Effector memory CD4-positive, alpha-beta T cell (primary cell): Measurements from ENCODE around the gene RNF149.
A peak's percentile ranks its signal among the peaks of the same experiment; 100 is the strongest.
"Not testable (repeated sequence)": the region's sequence is repeated elsewhere in the genome, so short reads cannot be mapped to it uniquely, and the experiment has no call there.

Experiments used
- DNase-seq, 3 donors: peaks; one replicate each; pipeline ENCODE4 v3.0.0-alpha.2; 2020
- H3K27ac ChIP-seq: 2 replicates; pipeline ENCODE4 v1.7.0; 2013; ENCODE audit warnings: mild to moderate bottlenecking, low read length, moderate library complexity; ENCODE audit not compliant: insufficient read depth, poor library complexity, severe bottlenecking
- H3K27me3 ChIP-seq: replicated peaks from 2 replicates; pipeline ENCODE4 v1.7.0; 2013; ENCODE audit warnings: mild to moderate bottlenecking, low read length; ENCODE audit not compliant: insufficient read depth, control insufficient read depth, poor library complexity, severe bottlenecking
- H3K36me3 ChIP-seq: 2 replicates; pipeline ENCODE4 v1.7.0; 2013; ENCODE audit warnings: mild to moderate bottlenecking, low read length, moderate library complexity; ENCODE audit not compliant: control insufficient read depth, insufficient read depth
- H3K4me1 ChIP-seq: 2 replicates; pipeline ENCODE4 v1.7.0; 2013; ENCODE audit warnings: low read length, mild to moderate bottlenecking; ENCODE audit not compliant: control insufficient read depth, insufficient read depth, poor library complexity, severe bottlenecking
- H3K4me3 ChIP-seq: 2 replicates; pipeline ENCODE4 v1.7.0; 2013; ENCODE audit warnings: low read length, low read depth, mild to moderate bottlenecking; ENCODE audit not compliant: insufficient read depth, poor library complexity, severe bottlenecking
- H3K9me3 ChIP-seq: 2 replicates; pipeline ENCODE4 v1.7.0; 2013; ENCODE audit warnings: mild to moderate bottlenecking, low read length, moderate library complexity; ENCODE audit not compliant: control insufficient read depth

RNF149 gene

GRCh38 chr2:101331202-101331601 lies 22.7 kb upstream of the RNF149 start:
- Histone ChIP-seq H3K9me3 (no peaks in the 10 kb centered on the region), H3K4me3 (no peak overlapping the region), H3K27me3 (no peaks in the 10 kb centered on the region), H3K27ac (peak overlapping the region; percentile 50), H3K4me1 (peaks cover 36% of the 10 kb centered on the region), H3K36me3 (no peaks in the 10 kb centered on the region)
- no peak for DNase-seq

- Histone ChIP-seq H3K4me1 (peaks cover 36% of the 10 kb centered on the region), H3K27me3 (no peaks in the 10 kb centered on the region), H3K9me3 (no peaks in the 10 kb centered on the region), H3K4me3 (no peak overlapping the region), H3K36me3 (no peaks in the 10 kb centered on the region), H3K27ac (peak overlapping the region; percentile 50)
- DNase-seq = peak in 1 of 3 donors; percentile 14
These were observed 21.9 kb upstream of the RNF149 start for GRCh38 chr2:101330253-101330933.

GRCh38 chr2:101329026-101329425 lies 20.5 kb upstream of the RNF149 start:
- H3K27ac ChIP-seq = peak overlapping the region; percentile 42

GRCh38 chr2:101328474-101329007 lies 20.0 kb upstream of the RNF149 start:
- H3K4me1 ChIP-seq = peaks cover 36% of the 10 kb centered on the region
- no peaks in the 10 kb centered on the region for H3K36me3 ChIP-seq
- no peaks in the 10 kb centered on the region for H3K9me3 ChIP-seq
- H3K4me3 ChIP-seq = no peak overlapping the region
- peak in 2 of 3 donors; percentile 19 to 20 for DNase-seq
- H3K27me3 ChIP-seq = no peaks in the 10 kb centered on the region
- H3K27ac ChIP-seq = peak overlapping the region; percentile 42

More at GRCh38 chr2:101329026-101329425, 20.5 kb upstream of the RNF149 start:
- H3K27me3 ChIP-seq = no peaks in the 10 kb centered on the region
- H3K9me3 ChIP-seq = no peaks in the 10 kb centered on the region
- H3K36me3 ChIP-seq = no peaks in the 10 kb centered on the region
- peaks cover 36% of the 10 kb centered on the region for H3K4me1 ChIP-seq
- no peak overlapping the region for H3K4me3 ChIP-seq
- peak in 2 of 3 donors; percentile 17 to 41 for DNase-seq

- H3K27ac ChIP-seq = peak overlapping the region; percentile 42
- H3K9me3 ChIP-seq = no peaks in the 10 kb centered on the region
- peaks cover 36% of the 10 kb centered on the region for H3K4me1 ChIP-seq
- H3K4me3 ChIP-seq = no peak overlapping the region
- no peak for DNase-seq
- no peaks in the 10 kb centered on the region for H3K27me3 ChIP-seq
- no peaks in the 10 kb centered on the region for H3K36me3 ChIP-seq
These were observed 19.4 kb upstream of the RNF149 start for GRCh38 chr2:101327863-101328394.

GRCh38 chr2:101325425-101325824 lies 16.9 kb upstream of the RNF149 start:
- H3K27me3 ChIP-seq = no peaks in the 10 kb centered on the region
- no peak for DNase-seq
- peaks cover 27% of the 10 kb centered on the region for H3K4me1 ChIP-seq
- H3K27ac ChIP-seq = no peak overlapping the region
- no peak overlapping the region for H3K4me3 ChIP-seq
- H3K36me3 ChIP-seq = no peaks in the 10 kb centered on the region
- no peaks in the 10 kb centered on the region for H3K9me3 ChIP-seq

- not testable (repeated sequence) for H3K4me3 ChIP-seq, H3K27me3 ChIP-seq, H3K36me3 ChIP-seq, DNase-seq, H3K27ac ChIP-seq, H3K9me3 ChIP-seq, H3K4me1 ChIP-seq
These were observed 8.1 kb upstream of the RNF149 start for GRCh38 chr2:101316568-101316967.

GRCh38 chr2:101311696-101312017 lies 3.2 kb upstream of the RNF149 start:
- Histone ChIP-seq H3K27ac (peak overlapping the region; percentile 63), H3K36me3 (no peaks in the 10 kb centered on the region), H3K4me3 (no peak overlapping the region), H3K4me1 (peaks cover 22% of the 10 kb centered on the region), H3K27me3 (no peaks in the 10 kb centered on the region), H3K9me3 (no peaks in the 10 kb centered on the region)
- no peak for DNase-seq

- Histone ChIP-seq H3K27me3 (no peaks in the 10 kb centered on the region), H3K36me3 (no peaks in the 10 kb centered on the region), H3K4me1 (peaks cover 24% of the 10 kb centered on the region), H3K9me3 (no peaks in the 10 kb centered on the region), H3K27ac (peak overlapping the region; percentile 63), H3K4me3 (no peak overlapping the region)
- peak in 1 of 3 donors; percentile 25 for DNase-seq
These were observed 2.6 kb upstream of the RNF149 start for GRCh38 chr2:101310834-101311695.
